ENCODE results near the gene GATAD2A. TPM values are rescaled to one million over a fixed set of nuclear protein-coding genes. Genes with fewer than 3 reads are reported as not detected.

The GATAD2A gene
- total and polyA plus RNA-seq, 2 of the 8 experiments (the other 6 are each of a cell fraction or from before 2014, with no cell fraction given) = 38.4 to 205 TPM

GRCh38 chr19:19428746-19429145, 23.3 kb downstream of the GATAD2A start:
- H3K4me1 ChIP-seq (replicated peaks in 1 of 4; ENCODE audit: control insufficient read depth in 3 of 4, insufficient read depth in 4 of 4, low read length in 3 of 4) = peaks cover 0 to 7% (median 2%) of the 10 kb centered on the region in 4 experiments; a peak in 3 of 7 replicates
- no peak overlapping the region for H3K18ac ChIP-seq (ENCODE audit: extremely low read depth, low read length)
- no peak overlapping the region for H3K4ac ChIP-seq (replicated peaks; ENCODE audit: insufficient read length, low read depth, low read length)
- no peak overlapping the region for H2BK120ac ChIP-seq (replicated peaks; ENCODE audit: low read depth, low read length)
- H4K20me1 ChIP-seq (replicated peaks in 1 of 2; ENCODE audit: control insufficient read depth in 1 of 2, insufficient read depth in 2 of 2, low read length in 2 of 2) = peaks cover 47 to 48% of the 10 kb centered on the region in 2 experiments
- no peaks in the 10 kb centered on the region; a peak in 1 of 7 replicates for H3K27me3 ChIP-seq (replicated peaks in 1 of 4; ENCODE audit: control insufficient read depth in 3 of 4, extremely low read depth in 1 of 4, insufficient read depth in 3 of 4, low read length in 3 of 4)
- peaks cover 34 to 100% of the 10 kb centered on the region in 2 experiments for H3K79me2 ChIP-seq (ENCODE audit: control insufficient read depth in 1 of 2, insufficient read depth in 2 of 2, low read length in 2 of 2)
- H3K56ac ChIP-seq (replicated peaks; ENCODE audit: insufficient read length, low read depth, low read length) = no peak overlapping the region
- H2AK5ac ChIP-seq (ENCODE audit: low read depth, low read length) = no peak overlapping the region
- no peak overlapping the region for H3K23ac ChIP-seq (ENCODE audit: insufficient read length)
- H3K36me3 ChIP-seq (ENCODE audit: control insufficient read depth in 2 of 4, insufficient read depth in 4 of 4, low read length in 3 of 4) = no peaks in the 10 kb centered on the region
- H3K79me1 ChIP-seq (ENCODE audit: low read depth, low read length) = peaks cover 32% of the 10 kb centered on the region
- H2BK20ac ChIP-seq (ENCODE audit: low read length) = no peak overlapping the region
- H3K14ac ChIP-seq (ENCODE audit: insufficient read length) = no peak overlapping the region
- H3K9ac ChIP-seq (replicated peaks in 1 of 4; ENCODE audit: extremely low read depth in 1 of 4, low read depth in 3 of 4, low read length in 3 of 4) = no peak overlapping the region
- H3K27ac ChIP-seq (ENCODE audit: low read depth, low read length) = no peak overlapping the region
- H2AFZ ChIP-seq (ENCODE audit: low read length) = no peak overlapping the region
- ChIA-PET CTCF (ENCODE audit: partially characterized antibody) (interaction anchor here (1.6 kb wide), 2 partner anchors 18 to 20 kb away, joined by 3 read pairs; no protein-coding TSS in a partner anchor), POLR2A (ENCODE audit: partially characterized antibody) (interaction anchor here (0.7 to 3.5 kb wide), 4 partner anchors 12 to 79 kb away, joined by 3 to 12 read pairs (median 3); no protein-coding TSS in a partner anchor)
- FAIRE-seq (no peak), DNase-seq (ENCODE audit: low read depth in 1 of 2, low spot score in 2 of 2) (no peak)
- H2BK12ac ChIP-seq (ENCODE audit: low read depth, low read length) = no peak overlapping the region
- no peak overlapping the region for H3K4me2 ChIP-seq (ENCODE audit: insufficient read depth in 1 of 2, low read depth in 2 of 2, low read length in 2 of 2)
- no peak overlapping the region for H4K91ac ChIP-seq (replicated peaks; ENCODE audit: insufficient read length, low read length)
- no peaks in the 10 kb centered on the region for H3K9me3 ChIP-seq (ENCODE audit: insufficient read depth in 2 of 2, low read depth in 1 of 2, low read length in 1 of 2)
- no peak overlapping the region for H2BK15ac ChIP-seq (ENCODE audit: low read length)
- H4K8ac ChIP-seq (ENCODE audit: extremely low read depth, insufficient read depth, low read length) = no peak overlapping the region
- no peak overlapping the region for H3K4me3 ChIP-seq (ENCODE audit: extremely low read depth in 1 of 4, insufficient read depth in 2 of 4, low read depth in 3 of 4, low read length in 4 of 4)
- 92% methylated on average over 10 of the region's 10 CpGs; no CpG with 5 or more reads in 1 of the 2 experiments for WGBS, 2 experiments (ENCODE audit: extremely low coverage in 1 of 2, insufficient coverage in 1 of 2, insufficient read length in 1 of 2, insufficient replicate concordance in 2 of 2, low coverage in 1 of 2, low lambda C conversion rate in 2 of 2, missing lambda C conversion rate in 1 of 2)
- H2BK5ac ChIP-seq (ENCODE audit: low read depth, low read length) = no peak overlapping the region
- H4K5ac ChIP-seq (ENCODE audit: insufficient read length, low read depth, low read length) = no peak overlapping the region
- no peaks in the 10 kb centered on the region for H3K23me2 ChIP-seq (ENCODE audit: low read depth, low read length)
- TF ChIP-seq POLR2A (IDR thresholded peaks at IDR 0.05; ENCODE audit: control extremely low read depth in 1 of 2, low read depth in 2 of 2, low read length in 2 of 2) = no peak
- no peak for TF ChIP-seq KDM1A (IDR thresholded peaks at IDR 0.05; ENCODE audit: borderline replicate concordance, low read length)
- no peak for TF ChIP-seq RFX5 (IDR thresholded peaks at IDR 0.05; ENCODE audit: borderline replicate concordance, low read depth, low read length)
- no peak for TF ChIP-seq CHD1 (IDR thresholded peaks at IDR 0.05; ENCODE audit: low read depth, low read length)
- no peak for TF ChIP-seq SRF (IDR thresholded peaks at IDR 0.05; ENCODE audit: low read depth, low read length)
- no peak for TF ChIP-seq ZNF274 (IDR thresholded peaks at IDR 0.05; ENCODE audit: borderline replicate concordance, extremely low read depth, low read length)
- no peak for TF ChIP-seq JUND (IDR thresholded peaks at IDR 0.05; ENCODE audit: low read length)
- no peak for TF ChIP-seq YY1 (IDR thresholded peaks at IDR 0.05; ENCODE audit: low read depth, low read length)
- TF ChIP-seq TCF12 (IDR thresholded peaks at IDR 0.05; ENCODE audit: low read depth, low read length) = no peak
- no peak for TF ChIP-seq POU5F1 (IDR thresholded peaks at IDR 0.05; ENCODE audit: low read depth, low read length)
- no peak for TF ChIP-seq NANOG (IDR thresholded peaks at IDR 0.05; ENCODE audit: insufficient read depth, low read depth, low read length, poor library complexity, severe bottlenecking)
- no peak for TF ChIP-seq BCL11A (IDR thresholded peaks at IDR 0.05; ENCODE audit: low read depth in 2 of 2, low read length in 2 of 2)
- no peak for TF ChIP-seq CTCF (IDR thresholded peaks at IDR 0.05; ENCODE audit: control extremely low read depth in 1 of 3, insufficient read depth in 1 of 3, low read depth in 1 of 3, low read length in 3 of 3)

Data from H1 (cell line).